ENCODE results near the gene TXK.

TXK gene

GRCh38 chr4:48138936-48139335, 4.9 kb upstream of the TXK start:
- Histone ChIP-seq H3K4me1 (no peaks in the 10 kb centered on the region), H3K4me3 (ENCODE audit: low read depth, low read length) (no peak overlapping the region), H3K9ac (no peak overlapping the region), H2AFZ (no peak overlapping the region), H3K4me2 (ENCODE audit: low read length) (no peak overlapping the region), H3K9me3 (ENCODE audit: control insufficient read depth, low read length) (no peaks in the 10 kb centered on the region), H3K36me3 (ENCODE audit: control insufficient read depth, insufficient read depth, low read length) (no peaks in the 10 kb centered on the region), H3K79me2 (no peaks in the 10 kb centered on the region), H3K27ac (no peak overlapping the region), H3K27me3 (ENCODE audit: control insufficient read depth, insufficient read depth, low read length) (no peaks in the 10 kb centered on the region)
- TF ChIP-seq CTCF (IDR thresholded peaks at IDR 0.05), result no peak

GRCh38 chr4:48138511-48138910, 4.5 kb upstream of the TXK start:
- Histone ChIP-seq H2AFZ (no peak overlapping the region), H3K27me3 (ENCODE audit: control insufficient read depth, insufficient read depth, low read length) (no peaks in the 10 kb centered on the region), H3K27ac (no peak overlapping the region), H3K4me3 (ENCODE audit: low read depth, low read length) (no peak overlapping the region), H3K4me1 (no peaks in the 10 kb centered on the region), H3K4me2 (ENCODE audit: low read length) (no peak overlapping the region), H3K79me2 (no peaks in the 10 kb centered on the region), H3K9ac (no peak overlapping the region), H3K9me3 (ENCODE audit: control insufficient read depth, low read length) (no peaks in the 10 kb centered on the region), H3K36me3 (ENCODE audit: control insufficient read depth, insufficient read depth, low read length) (no peaks in the 10 kb centered on the region)
- TF ChIP-seq CTCF (IDR thresholded peaks at IDR 0.05), result no peak

- no peak for TF ChIP-seq CTCF (IDR thresholded peaks at IDR 0.05)
- Histone ChIP-seq H3K9ac (no peak overlapping the region), H3K79me2 (no peaks in the 10 kb centered on the region), H3K4me3 (ENCODE audit: low read depth, low read length) (no peak overlapping the region), H3K4me1 (no peaks in the 10 kb centered on the region), H3K4me2 (ENCODE audit: low read length) (no peak overlapping the region), H3K27me3 (ENCODE audit: control insufficient read depth, insufficient read depth, low read length) (no peaks in the 10 kb centered on the region), H3K9me3 (ENCODE audit: control insufficient read depth, low read length) (no peaks in the 10 kb centered on the region), H3K27ac (no peak overlapping the region), H3K36me3 (ENCODE audit: control insufficient read depth, insufficient read depth, low read length) (no peaks in the 10 kb centered on the region), H2AFZ (no peak overlapping the region)
These were observed 3.8 kb upstream of the TXK start for GRCh38 chr4:48137846-48138245.

- TF ChIP-seq CTCF (IDR thresholded peaks at IDR 0.05), result no peak
- no peak overlapping the region for H3K4me3 ChIP-seq (ENCODE audit: low read depth, low read length)
These were observed 381 bp downstream of the TXK start for GRCh38 chr4:48133669-48134068.

GRCh38 chr4:48131736-48132135, 2.3 kb downstream of the TXK start:
- Histone ChIP-seq H3K36me3 (ENCODE audit: control insufficient read depth, insufficient read depth, low read length) (no peaks in the 10 kb centered on the region), H3K9me3 (ENCODE audit: control insufficient read depth, low read length) (no peaks in the 10 kb centered on the region), H3K79me2 (no peaks in the 10 kb centered on the region), H3K27ac (peak overlapping the region; percentile 59), H2AFZ (no peak overlapping the region), H3K4me3 (ENCODE audit: low read depth, low read length) (no peak overlapping the region), H3K4me2 (ENCODE audit: low read length) (peak overlapping the region; percentile 38), H3K4me1 (peaks cover 5% of the 10 kb centered on the region), H3K9ac (no peak overlapping the region), H3K27me3 (ENCODE audit: control insufficient read depth, insufficient read depth, low read length) (no peaks in the 10 kb centered on the region)
- TF ChIP-seq CTCF (IDR thresholded peaks at IDR 0.05), result no peak

More at GRCh38 chr4:48133669-48134068, 381 bp downstream of the TXK start:
- Histone ChIP-seq H3K79me2 (no peaks in the 10 kb centered on the region), H3K27me3 (ENCODE audit: control insufficient read depth, insufficient read depth, low read length) (no peaks in the 10 kb centered on the region), H2AFZ (no peak overlapping the region), H3K36me3 (ENCODE audit: control insufficient read depth, insufficient read depth, low read length) (no peaks in the 10 kb centered on the region), H3K4me1 (peaks cover 2% of the 10 kb centered on the region), H3K27ac (no peak overlapping the region), H3K4me2 (ENCODE audit: low read length) (peak overlapping the region; percentile 2), H3K9me3 (ENCODE audit: control insufficient read depth, low read length) (no peaks in the 10 kb centered on the region), H3K9ac (no peak overlapping the region)

Data from parathyroid adenoma (tissue), 2 donors.